Measurements from ENCODE around the gene EBF3.

DNA sequence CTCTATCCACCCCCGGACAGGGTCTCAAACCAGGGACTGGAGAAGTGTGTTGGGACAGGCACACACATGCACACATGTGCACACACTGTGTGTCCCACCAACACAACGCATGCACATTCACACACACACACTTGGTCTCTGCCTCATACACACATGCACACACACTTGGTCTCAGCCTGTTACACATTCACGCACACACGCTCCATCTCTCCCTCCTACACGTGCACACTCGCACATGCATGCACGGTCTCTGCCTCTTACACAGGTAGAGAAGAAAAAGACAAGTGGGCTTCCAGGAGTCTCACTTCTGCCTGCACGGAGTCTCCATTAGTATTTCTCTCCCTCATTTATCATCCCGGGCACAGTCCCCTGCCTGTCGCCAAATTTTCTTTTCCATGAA lies 171.2 kb downstream of the EBF3 start:
- no peak for TF ChIP-seq REST (IDR thresholded peaks at IDR 0.05; ENCODE audit: insufficient read depth in 1 of 2, low read depth in 2 of 2, low read length in 2 of 2)
- TF ChIP-seq TAF1 (IDR thresholded peaks at IDR 0.05; ENCODE audit: borderline replicate concordance, insufficient read depth, low read length) = no peak
- no peak for TF ChIP-seq POLR2AphosphoS5 (IDR thresholded peaks at IDR 0.05; ENCODE audit: low read depth, low read length)
- TF ChIP-seq SIN3A (IDR thresholded peaks at IDR 0.05; ENCODE audit: borderline replicate concordance, insufficient read depth, low read length) = no peak
- no peak for TF ChIP-seq FOXP2 (optimal IDR thresholded peaks at IDR 0.05; ENCODE audit: borderline replicate concordance, extremely low read depth, extremely low read length, insufficient read depth)

Measured in PFSK-1 (cell line).